Neural cell (in vitro differentiated cells): Measurements from ENCODE around the gene DNAH10. TPM values are rescaled to one million over a fixed set of nuclear protein-coding genes. Genes with fewer than 3 reads are reported as not detected.

Experiments used
- H2AFZ ChIP-seq: fragments of 200-600, 300-800 bp; sonication (generic), shearing (Covaris generic); 2 replicates; pipeline ENCODE4 v1.6.0; 2014; ENCODE audit warnings: low read depth, mild to moderate bottlenecking, antibody characterized with exemption, low read length, moderate library complexity
- H3F3A ChIP-seq: fragments of 200-600 bp; shearing (Covaris generic); 2 replicates; pipeline ENCODE4 v1.6.1; 2016; ENCODE audit warnings: mild to moderate bottlenecking, moderate library complexity, mixed read lengths, antibody characterized with exemption, low read length; ENCODE audit not compliant: insufficient read depth, poor library complexity, severe bottlenecking
- H3K27ac ChIP-seq: fragments of 200-600, 300-800 bp; sonication (generic), shearing (Covaris generic); 2 replicates; pipeline ENCODE4 v1.5.1; 2014; ENCODE audit warnings: mild to moderate bottlenecking, low read length, moderate library complexity
- H3K27me3 ChIP-seq: fragments of 300-800, 200-600 bp; sonication (generic), shearing (Covaris generic); 2 replicates; pipeline ENCODE4 v1.6.0; 2014; ENCODE audit warnings: mild to moderate bottlenecking, low read depth, low read length, moderate library complexity; ENCODE audit not compliant: insufficient read depth
- H3K36me3 ChIP-seq: fragments of 300-800, 200-600 bp; sonication (generic), shearing (Covaris generic); 2 replicates; pipeline ENCODE4 v1.5.1; 2014; ENCODE audit warnings: mild to moderate bottlenecking, antibody characterized with exemption, low read length, moderate library complexity; ENCODE audit not compliant: insufficient read depth
- H3K4me2 ChIP-seq: fragments of 300-800, 200-600 bp; sonication (generic), shearing (Covaris generic); 2 replicates; pipeline ENCODE4 v1.6.0; 2014; ENCODE audit warnings: mild to moderate bottlenecking, low read length
- H3K4me3 ChIP-seq: fragments of 300-800, 200-600 bp; sonication (generic), shearing (Covaris generic); 2 replicates; pipeline ENCODE4 v1.5.1; 2014; ENCODE audit warnings: mild to moderate bottlenecking, low read length, moderate library complexity
- H3K79me2 ChIP-seq: fragments of 200-600 bp; shearing (Covaris generic); replicated peaks from 2 replicates; pipeline ENCODE4 v1.6.0; 2014; ENCODE audit warnings: mild to moderate bottlenecking, low read length, moderate library complexity; ENCODE audit not compliant: insufficient read depth
- H3K9ac ChIP-seq: fragments of 300-800, 200-600 bp; sonication (generic), shearing (Covaris generic); 2 replicates; pipeline ENCODE4 v1.6.1; 2016; ENCODE audit warnings: mild to moderate bottlenecking, low read length, mixed read lengths
- H3K9me2 ChIP-seq: fragments of 200-600 bp; shearing (Covaris generic); 2 replicates; pipeline ENCODE4 v1.6.1; 2016; ENCODE audit warnings: mild to moderate bottlenecking, low read length, mixed read lengths; ENCODE audit not compliant: insufficient read depth
- H3K9me3 ChIP-seq: fragments of 200-600, 300-800 bp; sonication (generic), shearing (Covaris generic); 2 replicates; pipeline ENCODE4 v1.6.1; 2016; ENCODE audit warnings: mild to moderate bottlenecking, mixed run types, low read length, moderate library complexity, mixed read lengths
- H4K20me1 ChIP-seq: fragments of 200-600 bp; shearing (Covaris generic); 2 replicates; pipeline ENCODE4 v1.6.1; 2016; ENCODE audit warnings: mild to moderate bottlenecking, mixed run types; ENCODE audit not compliant: insufficient read depth
- CTCF ChIP-seq: fragments of 450-650 bp; IDR thresholded peaks from 2 replicates; pipeline ENCODE4 v1.5.1; 2014; ENCODE audit warnings: antibody characterized with exemption, mild to moderate bottlenecking, moderate library complexity; ENCODE audit not compliant: poor library complexity, severe bottlenecking
- EP300 ChIP-seq: fragments of 450-650 bp; conservative IDR thresholded peaks from 2 replicates; pipeline ENCODE4 v1.6.1; 2014; ENCODE audit warnings: antibody characterized with exemption, mild to moderate bottlenecking, moderate library complexity; ENCODE audit not compliant: poor library complexity, severe bottlenecking
- EZH2 ChIP-seq: fragments of 200-600, 300-800 bp; shearing (Covaris generic), sonication (generic); IDR thresholded peaks from 2 replicates; pipeline ENCODE4 v1.6.1; 2014; ENCODE audit warnings: antibody characterized with exemption, low read length, borderline replicate concordance, mild to moderate bottlenecking; ENCODE audit not compliant: insufficient read depth, poor library complexity, severe bottlenecking
- MXI1 ChIP-seq: fragments of 450-650 bp; conservative IDR thresholded peaks from 2 replicates; pipeline ENCODE4 v1.6.1; 2014; ENCODE audit warnings: antibody characterized with exemption, mild to moderate bottlenecking; ENCODE audit not compliant: poor library complexity, severe bottlenecking
- POLR2AphosphoS5 ChIP-seq: IDR thresholded peaks from 2 replicates; pipeline ENCODE4 v1.6.1; 2012
- RAD21 ChIP-seq: fragments of 450-650 bp; conservative IDR thresholded peaks from 2 replicates; pipeline ENCODE4 v1.6.1; 2014; ENCODE audit warnings: antibody characterized with exemption, mild to moderate bottlenecking, moderate library complexity
- SMC3 ChIP-seq: fragments of 450-650 bp; conservative IDR thresholded peaks from 2 replicates; pipeline ENCODE4 v1.6.1; 2014; ENCODE audit warnings: antibody characterized with exemption, mild to moderate bottlenecking, moderate library complexity; ENCODE audit not compliant: poor library complexity
- TAF1 ChIP-seq: IDR thresholded peaks from 2 replicates; pipeline ENCODE4 v1.6.1; 2012; ENCODE audit warnings: low read depth
- polyA plus RNA-seq: library from polyadenylated mRNA; depleted of rRNA; stranded (reverse); fragments of >200 nt; gene quantifications from 2 replicates; pipeline ENCODE4 v1.2.3, GENCODE V29; 2014
- small RNA-seq, 3 experiments: library from RNA; depleted of rRNA; stranded (forward); fragments of <200 nt; gene quantifications; one replicate each; pipeline ENCODE3, GENCODE V24; 2012
- TF ChIP-seq, protein P1 (sequence below): IDR thresholded peaks from 2 replicates; pipeline ENCODE4 v1.6.1; 2012; ENCODE audit warnings: borderline replicate concordance

Gene DNAH10
- polyA plus RNA-seq, 1 donor from 2014 or later: 1.9 TPM

DNA sequence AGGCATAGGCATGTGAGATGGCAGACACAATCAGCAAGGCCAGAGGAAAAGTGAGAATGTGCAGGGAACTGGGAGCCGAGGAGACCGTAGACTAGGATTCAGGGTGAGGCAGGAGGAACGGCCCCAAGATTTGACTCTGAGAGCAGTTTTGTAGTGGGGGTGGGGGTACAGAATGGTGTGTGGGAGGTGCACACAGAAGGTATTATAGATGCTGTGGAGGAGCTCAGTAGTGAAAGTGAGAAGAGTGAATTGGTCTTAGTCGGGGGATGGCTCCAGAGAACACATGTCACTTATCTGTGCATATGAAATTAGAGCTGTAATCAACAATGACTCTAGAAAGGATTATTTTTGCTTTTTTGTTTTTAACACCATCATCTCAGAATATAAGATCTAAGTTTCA lies 222.8 kb downstream of the DNAH10 start:
- Histone ChIP-seq H3K4me3 (no peak overlapping the region), H3K9me2 (no peaks in the 10 kb centered on the region), H3K27ac (no peak overlapping the region), H3K9ac (no peak overlapping the region), H3K79me2 (peaks cover 80% of the 10 kb centered on the region), H3K9me3 (no peaks in the 10 kb centered on the region), H2AFZ (no peak overlapping the region), H4K20me1 (peaks cover 18% of the 10 kb centered on the region), H3F3A (no peaks in the 10 kb centered on the region), H3K27me3 (no peaks in the 10 kb centered on the region), H3K36me3 (peaks cover 7% of the 10 kb centered on the region), H3K4me2 (no peak overlapping the region)
- TF ChIP-seq TAF1 (no peak), EP300 (no peak), RAD21 (no peak), CTCF (no peak), SMC3 (no peak), POLR2AphosphoS5 (no peak), EZH2 (no peak), MXI1 (no peak)
- TF ChIP-seq, protein P1, sequence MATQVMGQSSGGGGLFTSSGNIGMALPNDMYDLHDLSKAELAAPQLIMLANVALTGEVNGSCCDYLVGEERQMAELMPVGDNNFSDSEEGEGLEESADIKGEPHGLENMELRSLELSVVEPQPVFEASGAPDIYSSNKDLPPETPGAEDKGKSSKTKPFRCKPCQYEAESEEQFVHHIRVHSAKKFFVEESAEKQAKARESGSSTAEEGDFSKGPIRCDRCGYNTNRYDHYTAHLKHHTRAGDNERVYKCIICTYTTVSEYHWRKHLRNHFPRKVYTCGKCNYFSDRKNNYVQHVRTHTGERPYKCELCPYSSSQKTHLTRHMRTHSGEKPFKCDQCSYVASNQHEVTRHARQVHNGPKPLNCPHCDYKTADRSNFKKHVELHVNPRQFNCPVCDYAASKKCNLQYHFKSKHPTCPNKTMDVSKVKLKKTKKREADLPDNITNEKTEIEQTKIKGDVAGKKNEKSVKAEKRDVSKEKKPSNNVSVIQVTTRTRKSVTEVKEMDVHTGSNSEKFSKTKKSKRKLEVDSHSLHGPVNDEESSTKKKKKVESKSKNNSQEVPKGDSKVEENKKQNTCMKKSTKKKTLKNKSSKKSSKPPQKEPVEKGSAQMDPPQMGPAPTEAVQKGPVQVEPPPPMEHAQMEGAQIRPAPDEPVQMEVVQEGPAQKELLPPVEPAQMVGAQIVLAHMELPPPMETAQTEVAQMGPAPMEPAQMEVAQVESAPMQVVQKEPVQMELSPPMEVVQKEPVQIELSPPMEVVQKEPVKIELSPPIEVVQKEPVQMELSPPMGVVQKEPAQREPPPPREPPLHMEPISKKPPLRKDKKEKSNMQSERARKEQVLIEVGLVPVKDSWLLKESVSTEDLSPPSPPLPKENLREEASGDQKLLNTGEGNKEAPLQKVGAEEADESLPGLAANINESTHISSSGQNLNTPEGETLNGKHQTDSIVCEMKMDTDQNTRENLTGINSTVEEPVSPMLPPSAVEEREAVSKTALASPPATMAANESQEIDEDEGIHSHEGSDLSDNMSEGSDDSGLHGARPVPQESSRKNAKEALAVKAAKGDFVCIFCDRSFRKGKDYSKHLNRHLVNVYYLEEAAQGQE: no peak

Small RNA genes within 50 kb of the gene (small RNA-seq; reads per million reads assigned to genes)
- 0 reads per million in 3 experiments for gene AC068790.4
- 0 reads per million in 3 experiments for gene AC068790.6

Other genes starting within 250 kb of the DNAH10 start
- gene RILPL1, start 228.6 kb upstream of the DNAH10 start, polyA plus RNA-seq: 1.4 and 9.0 TPM in 2 replicates
- gene TMED2, start 177.7 kb upstream of the DNAH10 start, polyA plus RNA-seq: 159 and 172 TPM in 2 replicates
- gene DDX55, start 160.2 kb upstream of the DNAH10 start, polyA plus RNA-seq: 58.8 and 75.7 TPM in 2 replicates
- gene EIF2B1, start 128.6 kb upstream of the DNAH10 start, polyA plus RNA-seq: 59.9 and 71.1 TPM in 2 replicates
- 36.4 and 47.8 TPM in 2 replicates for gene GTF2H3, start 128.5 kb upstream of the DNAH10 start, polyA plus RNA-seq
- gene TCTN2, start 91.2 kb upstream of the DNAH10 start, polyA plus RNA-seq: 14.3 and 15.1 TPM in 2 replicates
- gene ATP6V0A2, start 49.9 kb upstream of the DNAH10 start, polyA plus RNA-seq: 33.5 and 34.5 TPM in 2 replicates
- 11.3 and 12.4 TPM in 2 replicates for gene CCDC92, start 210.5 kb downstream of the DNAH10 start, polyA plus RNA-seq
- 146 and 152 TPM in 2 replicates for gene ZNF664, start 210.9 kb downstream of the DNAH10 start, polyA plus RNA-seq